Measurements from ENCODE around the gene BTRC.
"Not testable (repeated sequence)": the region's sequence is repeated elsewhere in the genome, so short reads cannot be mapped to it uniquely, and the experiment has no call there.

BTRC gene

GRCh38 chr10:101353692-101354327 lies at the start of gene BTRC:
Gene BTRC, plus strand, starts transcription at chr10:101354165. Its CDS starts 16 bp downstream, at chr10:101354181.
- DNase-seq = peak; percentile 99

- DNase-seq = no peak
These were observed 49.6 kb upstream of the BTRC start for GRCh38 chr10:101304316-101304715.

- DNase-seq = no peak
These were observed 48.4 kb upstream of the BTRC start for GRCh38 chr10:101305320-101306241.

GRCh38 chr10:101308051-101308450 lies 45.9 kb upstream of the BTRC start:
- no peak for DNase-seq

GRCh38 chr10:101310529-101311184 lies 43.3 kb upstream of the BTRC start:
- DNase-seq = no peak

- no peak for DNase-seq
These were observed 42.5 kb upstream of the BTRC start for GRCh38 chr10:101311185-101312066.

GRCh38 chr10:101319241-101319915 lies 34.6 kb upstream of the BTRC start:
- DNase-seq = no peak

- no peak for DNase-seq
These were observed 32.9 kb upstream of the BTRC start for GRCh38 chr10:101321073-101321472.

- DNase-seq = no peak
These were observed 31.5 kb upstream of the BTRC start for GRCh38 chr10:101322266-101323108.

GRCh38 chr10:101323495-101323894 lies 30.5 kb upstream of the BTRC start:
- no peak for DNase-seq

- DNase-seq = not testable (repeated sequence)
These were observed 26.5 kb upstream of the BTRC start for GRCh38 chr10:101327454-101327853.

- DNase-seq = no peak
These were observed 24.5 kb upstream of the BTRC start for GRCh38 chr10:101329341-101330032.

- no peak for DNase-seq
These were observed 23.7 kb upstream of the BTRC start for GRCh38 chr10:101330231-101330630.

- DNase-seq = no peak
These were observed 23.2 kb upstream of the BTRC start for GRCh38 chr10:101330631-101331225.

GRCh38 chr10:101331956-101332355 lies 22.0 kb upstream of the BTRC start:
- no peak for DNase-seq

- not testable (repeated sequence) for DNase-seq
These were observed 19.7 kb upstream of the BTRC start for GRCh38 chr10:101334259-101334658.

- no peak for DNase-seq
These were observed 17.6 kb upstream of the BTRC start for GRCh38 chr10:101336382-101336781.

- no peak for DNase-seq
These were observed 16.1 kb upstream of the BTRC start for GRCh38 chr10:101337836-101338235.

GRCh38 chr10:101341438-101341837 lies 12.5 kb upstream of the BTRC start:
- no peak for DNase-seq

- DNase-seq = no peak
These were observed 7.8 kb upstream of the BTRC start for GRCh38 chr10:101346177-101346576.

Measured in NCI-H1436 treated with DMSO at 0.1 percent for 48 hours (cell line).